SK-N-SH (cell line): Measurements from ENCODE around the gene RPL39L. TPM values are rescaled to one million over a fixed set of nuclear protein-coding genes. Genes with fewer than 3 reads are reported as not detected.

Source experiments
- CTCF ChIA-PET: fragments of 300-600, 350-600 bp; formaldehyde crosslinking; extraction: SDS; loops from one replicate; lab custom pipeline; 2021; lab: Yijun Ruan, JAX
- POLR2A ChIA-PET: fragments of 350-600 bp; sonication (Branson Sonifier 250); formaldehyde crosslinking; extraction: SDS; loops from one replicate; lab custom pipeline; 2020; ENCODE audit warnings: antibody characterized with exemption, inconsistent platforms; lab: Yijun Ruan, JAX
- DNase-seq: peaks from one replicate; pipeline ENCODE4 v3.0.0; 2012
- H2AFZ ChIP-seq: fragments of 200-600 bp; sonication (generic); 2 replicates; pipeline ENCODE4 v1.8.1; 2016; ENCODE audit warnings: antibody characterized with exemption, mild to moderate bottlenecking, low read depth
- H3F3A ChIP-seq: fragments of 200-600 bp; sonication (generic); replicated peaks from 2 replicates; pipeline ENCODE3; 2016; ENCODE audit warnings: antibody characterized with exemption, mild to moderate bottlenecking; ENCODE audit not compliant: insufficient read depth
- H3K27ac ChIP-seq, 2 experiments: fragments of 200-500 bp in 1 of 2; fragments of 200-600 bp in 1 of 2; sonication (Bioruptor generic) in 1 of 2; sonication (generic), shearing (Covaris generic) in 1 of 2; 2 replicates each; pipeline versions ENCODE4 v1.5.1 to v1.6.1; 2014 to 2016; ENCODE audit warnings: low read depth in 2 of 2, inconsistent platforms in 1 of 2, low read length in 1 of 2, mild to moderate bottlenecking in 1 of 2, mixed read lengths in 1 of 2
- H3K27me3 ChIP-seq: fragments of 200-600 bp; sonication (generic), shearing (Covaris generic); 2 replicates; pipeline ENCODE4 v1.6.1; 2016; ENCODE audit warnings: mixed run types; ENCODE audit not compliant: insufficient read depth
- H3K36me3 ChIP-seq, 2 experiments: fragments of 200-500 bp in 1 of 2; fragments of 200-600 bp in 1 of 2; sonication (Bioruptor generic) in 1 of 2; sonication (generic) in 1 of 2; replicated peaks in 1 of 2; 2 replicates each; pipeline versions ENCODE3 to v1.5.1; 2014 to 2016; ENCODE audit warnings: low read length in 1 of 2, mild to moderate bottlenecking in 1 of 2; ENCODE audit not compliant: insufficient read depth in 2 of 2, control insufficient read depth in 1 of 2
- H3K4me1 ChIP-seq, 2 experiments: fragments of 200-500 bp in 1 of 2; fragments of 200-600 bp in 1 of 2; sonication (Bioruptor generic) in 1 of 2; sonication (generic), shearing (Covaris generic) in 1 of 2; 2 replicates each; pipeline versions ENCODE4 v1.5.1 to v1.6.1; 2014 to 2016; ENCODE audit warnings: low read depth in 1 of 2, low read length in 1 of 2, mixed run types in 1 of 2; ENCODE audit not compliant: insufficient read depth in 2 of 2, control insufficient read depth in 1 of 2
- H3K4me2 ChIP-seq: fragments of 200-600 bp; sonication (generic), shearing (Covaris generic); 2 replicates; pipeline ENCODE4 v1.6.1; 2017; ENCODE audit warnings: mixed run types
- H3K4me3 ChIP-seq, 2 experiments: fragments of 200-500 bp in 1 of 2; fragments of 200-600 bp in 1 of 2; sonication (Bioruptor generic) in 1 of 2; sonication (generic), shearing (Covaris generic) in 1 of 2; 2 replicates each; pipeline versions ENCODE4 v1.5.1 to v1.8.1; 2014 to 2016; ENCODE audit warnings: low read depth in 2 of 2, inconsistent platforms in 1 of 2, low read length in 1 of 2, mild to moderate bottlenecking in 1 of 2, mixed read lengths in 1 of 2, moderate library complexity in 1 of 2
- H3K79me2 ChIP-seq: fragments of 200-600 bp; sonication (generic); 2 replicates; pipeline ENCODE4 v1.8.1; 2017; ENCODE audit warnings: mild to moderate bottlenecking; ENCODE audit not compliant: insufficient read depth
- H3K9ac ChIP-seq: fragments of 200-600 bp; sonication (generic); 2 replicates; pipeline ENCODE4 v1.6.1; 2017; ENCODE audit warnings: mixed run types
- H3K9me2 ChIP-seq: fragments of 200-600 bp; sonication (generic); 2 replicates; pipeline ENCODE4 v1.6.1; 2017; ENCODE audit warnings: mixed run types
- H3K9me3 ChIP-seq: fragments of 200-600 bp; sonication (generic); 2 replicates; pipeline ENCODE4 v1.6.1; 2017; ENCODE audit warnings: mixed run types, mild to moderate bottlenecking, moderate library complexity
- H4K20me1 ChIP-seq: fragments of 200-600 bp; sonication (generic); 2 replicates; pipeline ENCODE4 v1.6.1; 2017; ENCODE audit warnings: mild to moderate bottlenecking, mixed run types; ENCODE audit not compliant: insufficient read depth
- ELF1 ChIP-seq: IDR thresholded peaks from 2 replicates; pipeline ENCODE4 v1.4.0; 2012
- EP300 ChIP-seq, 2 experiments: IDR thresholded peaks; 2 replicates each; pipeline versions ENCODE4 v1.4.0 to v1.6.1; 2012; ENCODE audit warnings: borderline replicate concordance in 1 of 2, low read depth in 1 of 2, low read length in 1 of 2
- FOXJ3 ChIP-seq: sonication (generic); formaldehyde crosslinking; IDR thresholded peaks from 2 replicates; pipeline ENCODE4 v1.5.1; 2020; ENCODE audit warnings: mild to moderate bottlenecking, missing genetic modification reagents
- FOXM1 ChIP-seq: IDR thresholded peaks from 2 replicates; pipeline ENCODE4 v1.4.0; 2012; ENCODE audit warnings: low read depth, mild to moderate bottlenecking
- GATA2 ChIP-seq: sonication (generic); formaldehyde crosslinking; IDR thresholded peaks from 2 replicates; pipeline ENCODE4 v1.5.0; 2020; ENCODE audit warnings: mild to moderate bottlenecking, missing genetic modification reagents
- NFIC ChIP-seq: IDR thresholded peaks from 2 replicates; pipeline ENCODE4 v1.4.0; 2012; ENCODE audit warnings: borderline replicate concordance
- NRF1 ChIP-seq: IDR thresholded peaks from 2 replicates; pipeline ENCODE4 v1.6.1; 2012; ENCODE audit warnings: low read depth, mild to moderate bottlenecking, low read length
- PBX3 ChIP-seq: IDR thresholded peaks from 2 replicates; pipeline ENCODE4; 2012
- POLR2AphosphoS5 ChIP-seq: IDR thresholded peaks from 2 replicates; pipeline ENCODE4 v1.6.1; 2012; ENCODE audit warnings: low read depth, low read length
- RAD21 ChIP-seq: IDR thresholded peaks from 2 replicates; pipeline ENCODE4 v1.6.1; 2012; ENCODE audit warnings: mild to moderate bottlenecking, low read length
- RCOR1 ChIP-seq: fragments of 150-350 bp; IDR thresholded peaks from 2 replicates; pipeline ENCODE4 v1.6.1; 2017; ENCODE audit warnings: antibody characterized with exemption, low read length
- RFX5 ChIP-seq: IDR thresholded peaks from 2 replicates; pipeline ENCODE4 v1.6.1; 2012; ENCODE audit warnings: mild to moderate bottlenecking, improper control_type of control experiment, low read length
- RXRA ChIP-seq: IDR thresholded peaks from 2 replicates; pipeline ENCODE4 v1.4.0; 2012; ENCODE audit warnings: low read depth, mild to moderate bottlenecking, borderline replicate concordance
- TEAD4 ChIP-seq: IDR thresholded peaks from 2 replicates; pipeline ENCODE4 v1.4.0; 2012; ENCODE audit warnings: mild to moderate bottlenecking, borderline replicate concordance; ENCODE audit not compliant: insufficient read depth
- YY1 ChIP-seq: IDR thresholded peaks from 2 replicates; pipeline ENCODE4 v1.4.0; 2012; ENCODE audit warnings: low read depth, mild to moderate bottlenecking
- WGBS: methylation state at CpG from one replicate; pipeline ENCODE4 v1.1.6; 2017; ENCODE audit warnings: low lambda C conversion rate; 5-methylcytosine and 5-hydroxymethylcytosine counted together
- polyA plus RNA-seq, 3 experiments: library from polyadenylated mRNA; depleted of rRNA; stranded (reverse); fragments of >200 nt; gene quantifications; 2 replicates each; pipeline ENCODE4 v1.2.3, GENCODE V29; 2012
- TF ChIP-seq, protein P1 (sequence below): IDR thresholded peaks from 2 replicates; pipeline ENCODE4 v1.6.1; 2012; ENCODE audit warnings: mild to moderate bottlenecking, low read depth, low read length, moderate library complexity
- TF ChIP-seq, protein P2 (sequence below): IDR thresholded peaks from 2 replicates; pipeline ENCODE4 v1.4.0; 2012; ENCODE audit warnings: low read depth
- TF ChIP-seq, protein P3 (sequence below): fragments of 150-350 bp; IDR thresholded peaks from 2 replicates; pipeline ENCODE4 v1.6.1; 2017; ENCODE audit warnings: antibody characterized with exemption, low read length, low read depth, borderline replicate concordance
- TF ChIP-seq, protein P4 (sequence below): IDR thresholded peaks from 2 replicates; pipeline ENCODE4 v1.4.0; 2012; ENCODE audit warnings: low read depth, borderline replicate concordance

RPL39L gene
- polyA plus RNA-seq, 1 of the 3 experiments (the other 2 are of a cell fraction), result 25.3 TPM

- 37% methylated on average over 2 of the region's 2 CpGs for WGBS
- TF ChIP-seq NFIC, result no peak
- TF ChIP-seq, protein P1, sequence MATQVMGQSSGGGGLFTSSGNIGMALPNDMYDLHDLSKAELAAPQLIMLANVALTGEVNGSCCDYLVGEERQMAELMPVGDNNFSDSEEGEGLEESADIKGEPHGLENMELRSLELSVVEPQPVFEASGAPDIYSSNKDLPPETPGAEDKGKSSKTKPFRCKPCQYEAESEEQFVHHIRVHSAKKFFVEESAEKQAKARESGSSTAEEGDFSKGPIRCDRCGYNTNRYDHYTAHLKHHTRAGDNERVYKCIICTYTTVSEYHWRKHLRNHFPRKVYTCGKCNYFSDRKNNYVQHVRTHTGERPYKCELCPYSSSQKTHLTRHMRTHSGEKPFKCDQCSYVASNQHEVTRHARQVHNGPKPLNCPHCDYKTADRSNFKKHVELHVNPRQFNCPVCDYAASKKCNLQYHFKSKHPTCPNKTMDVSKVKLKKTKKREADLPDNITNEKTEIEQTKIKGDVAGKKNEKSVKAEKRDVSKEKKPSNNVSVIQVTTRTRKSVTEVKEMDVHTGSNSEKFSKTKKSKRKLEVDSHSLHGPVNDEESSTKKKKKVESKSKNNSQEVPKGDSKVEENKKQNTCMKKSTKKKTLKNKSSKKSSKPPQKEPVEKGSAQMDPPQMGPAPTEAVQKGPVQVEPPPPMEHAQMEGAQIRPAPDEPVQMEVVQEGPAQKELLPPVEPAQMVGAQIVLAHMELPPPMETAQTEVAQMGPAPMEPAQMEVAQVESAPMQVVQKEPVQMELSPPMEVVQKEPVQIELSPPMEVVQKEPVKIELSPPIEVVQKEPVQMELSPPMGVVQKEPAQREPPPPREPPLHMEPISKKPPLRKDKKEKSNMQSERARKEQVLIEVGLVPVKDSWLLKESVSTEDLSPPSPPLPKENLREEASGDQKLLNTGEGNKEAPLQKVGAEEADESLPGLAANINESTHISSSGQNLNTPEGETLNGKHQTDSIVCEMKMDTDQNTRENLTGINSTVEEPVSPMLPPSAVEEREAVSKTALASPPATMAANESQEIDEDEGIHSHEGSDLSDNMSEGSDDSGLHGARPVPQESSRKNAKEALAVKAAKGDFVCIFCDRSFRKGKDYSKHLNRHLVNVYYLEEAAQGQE, result no peak
- TF ChIP-seq RFX5, result no peak
- TF ChIP-seq RCOR1, result no peak
- TF ChIP-seq YY1, result no peak
- no peak for TF ChIP-seq NRF1
- no peak for TF ChIP-seq FOXM1
- TF ChIP-seq RAD21, result no peak
- TF ChIP-seq FOXJ3 (CRISPR knock-in tag), result no peak
- TF ChIP-seq, protein P2, sequence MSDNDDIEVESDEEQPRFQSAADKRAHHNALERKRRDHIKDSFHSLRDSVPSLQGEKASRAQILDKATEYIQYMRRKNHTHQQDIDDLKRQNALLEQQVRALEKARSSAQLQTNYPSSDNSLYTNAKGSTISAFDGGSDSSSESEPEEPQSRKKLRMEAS, result no peak
- TF ChIP-seq, protein P3, sequence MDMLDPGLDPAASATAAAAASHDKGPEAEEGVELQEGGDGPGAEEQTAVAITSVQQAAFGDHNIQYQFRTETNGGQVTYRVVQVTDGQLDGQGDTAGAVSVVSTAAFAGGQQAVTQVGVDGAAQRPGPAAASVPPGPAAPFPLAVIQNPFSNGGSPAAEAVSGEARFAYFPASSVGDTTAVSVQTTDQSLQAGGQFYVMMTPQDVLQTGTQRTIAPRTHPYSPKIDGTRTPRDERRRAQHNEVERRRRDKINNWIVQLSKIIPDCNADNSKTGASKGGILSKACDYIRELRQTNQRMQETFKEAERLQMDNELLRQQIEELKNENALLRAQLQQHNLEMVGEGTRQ, result no peak
- no peak for TF ChIP-seq EP300 (IDR thresholded peaks at IDR 0.05; ENCODE audit: borderline replicate concordance in 1 of 2, low read depth in 1 of 2, low read length in 1 of 2)
- no peak for TF ChIP-seq TEAD4
- no peak for TF ChIP-seq POLR2AphosphoS5
- TF ChIP-seq GATA2 (CRISPR knock-in tag), result no peak
- no peak for TF ChIP-seq PBX3
- TF ChIP-seq ELF1, result no peak
- no peak for TF ChIP-seq RXRA
- TF ChIP-seq, protein P4, sequence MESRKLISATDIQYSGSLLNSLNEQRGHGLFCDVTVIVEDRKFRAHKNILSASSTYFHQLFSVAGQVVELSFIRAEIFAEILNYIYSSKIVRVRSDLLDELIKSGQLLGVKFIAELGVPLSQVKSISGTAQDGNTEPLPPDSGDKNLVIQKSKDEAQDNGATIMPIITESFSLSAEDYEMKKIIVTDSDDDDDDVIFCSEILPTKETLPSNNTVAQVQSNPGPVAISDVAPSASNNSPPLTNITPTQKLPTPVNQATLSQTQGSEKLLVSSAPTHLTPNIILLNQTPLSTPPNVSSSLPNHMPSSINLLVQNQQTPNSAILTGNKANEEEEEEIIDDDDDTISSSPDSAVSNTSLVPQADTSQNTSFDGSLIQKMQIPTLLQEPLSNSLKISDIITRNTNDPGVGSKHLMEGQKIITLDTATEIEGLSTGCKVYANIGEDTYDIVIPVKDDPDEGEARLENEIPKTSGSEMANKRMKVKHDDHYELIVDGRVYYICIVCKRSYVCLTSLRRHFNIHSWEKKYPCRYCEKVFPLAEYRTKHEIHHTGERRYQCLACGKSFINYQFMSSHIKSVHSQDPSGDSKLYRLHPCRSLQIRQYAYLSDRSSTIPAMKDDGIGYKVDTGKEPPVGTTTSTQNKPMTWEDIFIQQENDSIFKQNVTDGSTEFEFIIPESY, result no peak
- no peak overlapping the region for H3K9ac ChIP-seq
- CTCF ChIA-PET, result interaction anchor here (1.2 kb wide), 1 partner anchor 15 kb away, joined by 4 read pairs; no protein-coding TSS in a partner anchor
- H3K27ac ChIP-seq, result no peak overlapping the region
- no peaks in the 10 kb centered on the region for H3K27me3 ChIP-seq
- DNase-seq, result no peak
- H3K4me2 ChIP-seq, result no peak overlapping the region
- POLR2A ChIA-PET, result no interaction called here
- peaks cover 13% of the 10 kb centered on the region for H3F3A ChIP-seq
- no peaks in the 10 kb centered on the region for H3K36me3 ChIP-seq
- H3K9me2 ChIP-seq, result no peaks in the 10 kb centered on the region
- H2AFZ ChIP-seq, result no peak overlapping the region
- no peaks in the 10 kb centered on the region for H3K79me2 ChIP-seq
- peaks cover 9 to 10% of the 10 kb centered on the region in 2 experiments for H3K4me1 ChIP-seq
- no peaks in the 10 kb centered on the region for H4K20me1 ChIP-seq
- 0 out of 2 replicates have a peak, but pooled peaks cover 13% of the 10 kb centered on the region for H3K9me3 ChIP-seq
- H3K4me3 ChIP-seq, result no peak overlapping the region
Observed at GRCh38 chr3:187098923-187099512, 40.3 kb downstream of the RPL39L start.
